GM19043 (cell line): ENCODE data around the gene ZNF490.
"Not testable (repeated sequence)": the region's sequence is repeated elsewhere in the genome, so short reads cannot be mapped to it uniquely, and the experiment has no call there.

Source experiments
- ATAC-seq: cut with Tn5 transposase; IDR thresholded peaks from one replicate; pipeline ENCODE4 v1.9.1; 2021; ENCODE audit warnings: low read depth; ENCODE audit not compliant: unreplicated experiment

The ZNF490 gene

DNA sequence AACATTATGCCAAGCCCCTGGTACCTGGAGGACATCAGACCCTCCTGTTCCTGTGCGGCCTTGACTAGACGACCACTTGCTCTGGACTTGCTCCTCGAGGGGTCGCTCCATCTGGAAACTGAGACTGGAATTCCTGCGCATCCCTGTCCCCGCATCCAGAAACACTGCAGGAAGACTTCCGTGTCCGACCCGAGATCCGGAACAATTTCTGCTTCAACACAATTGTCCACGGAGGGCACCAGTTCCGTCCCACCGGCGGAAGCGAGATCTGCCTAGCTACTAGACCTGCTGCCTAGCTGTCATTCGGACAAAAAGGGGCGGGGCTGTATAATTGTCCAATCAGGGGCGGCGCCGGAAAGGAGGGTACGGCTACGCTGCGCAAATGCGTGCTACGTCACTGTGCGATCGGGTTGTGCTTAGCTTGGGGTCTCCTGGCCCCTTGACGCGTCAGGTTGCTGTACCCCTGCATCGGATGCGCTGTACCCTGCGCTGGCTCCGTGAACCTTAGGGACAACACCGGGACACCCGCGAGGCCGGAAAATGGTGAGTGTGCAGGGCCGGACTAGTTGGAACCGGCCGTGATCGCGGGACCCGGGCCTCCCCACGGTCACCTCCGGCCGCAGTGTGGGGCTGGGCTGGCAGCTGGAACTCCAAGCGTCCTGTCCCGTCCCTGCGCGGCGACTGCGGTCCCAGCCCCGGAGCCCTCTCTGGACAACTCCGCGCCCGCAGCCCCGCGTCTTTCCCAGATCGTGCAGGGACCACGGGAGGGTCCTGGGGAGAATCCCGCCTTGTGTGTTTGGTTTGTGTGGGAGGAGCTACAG is at the start of gene ZNF490, which contains the start of gene ZNF791:
Gene ZNF490 (minus strand): TSS at position 274 of the 821 bp plus-strand sequence. CDS start 133 bp downstream, at position 141.
Gene ZNF791 (plus strand): TSS at position 381 of the 821 bp plus-strand sequence. CDS start 160 bp downstream, at position 541.
- peak; percentile 67 for ATAC-seq

DNA sequence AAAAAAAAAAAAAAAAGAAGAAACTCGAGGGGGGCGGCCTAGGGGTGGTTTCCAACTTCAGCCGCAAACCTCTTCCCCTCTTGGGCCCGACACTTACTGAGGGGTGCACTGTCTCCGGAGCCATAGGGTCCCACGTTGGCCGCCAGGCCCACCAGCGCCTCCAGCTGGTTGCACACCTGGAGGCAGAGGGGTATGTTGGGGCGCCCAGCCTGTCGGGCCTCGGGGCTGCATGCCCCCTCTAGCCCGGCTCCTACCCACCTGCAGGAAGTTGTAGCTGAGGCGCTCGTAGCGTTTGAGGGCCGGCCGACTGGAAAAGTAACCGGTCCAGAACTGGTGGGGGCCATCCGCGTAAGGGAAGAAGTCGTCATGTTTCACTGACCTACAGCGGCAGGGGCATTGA is 47.4 kb upstream of the ZNF490 start:
- no peak for ATAC-seq

DNA sequence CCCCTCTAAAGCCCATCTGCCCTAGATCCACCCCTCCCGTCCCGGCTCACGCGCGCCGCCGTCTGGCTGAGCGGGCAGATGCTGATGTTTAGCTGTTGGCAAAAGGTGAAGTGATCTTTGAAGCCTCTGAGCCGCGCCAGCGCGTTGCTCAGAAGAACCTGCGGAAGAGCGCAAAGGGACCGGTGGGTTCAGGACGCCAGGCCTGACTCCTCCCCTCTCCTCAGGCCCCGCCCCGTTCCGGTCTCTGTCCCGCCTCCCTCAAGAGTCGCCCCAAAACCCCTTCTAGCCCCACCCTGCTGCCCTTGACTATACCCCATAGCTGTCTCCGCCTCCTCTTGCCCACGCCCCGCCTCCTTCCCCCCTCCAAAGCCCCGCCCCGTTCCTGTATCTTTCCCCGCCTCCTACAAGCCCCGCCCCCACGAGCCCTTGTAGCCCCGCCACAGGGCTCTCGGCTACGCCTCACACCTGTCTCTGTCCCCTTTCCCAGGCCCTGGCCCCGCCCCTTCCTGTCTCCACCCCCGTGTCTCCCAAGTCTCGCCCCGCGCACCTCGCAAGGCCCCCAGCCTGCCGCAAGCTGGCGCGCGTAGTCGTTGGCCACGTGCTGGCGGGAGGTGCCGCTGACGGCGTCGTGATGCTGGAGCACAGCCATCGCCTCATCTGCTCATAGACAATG is 46.4 kb upstream of the ZNF490 start:
- no peak for ATAC-seq

DNA sequence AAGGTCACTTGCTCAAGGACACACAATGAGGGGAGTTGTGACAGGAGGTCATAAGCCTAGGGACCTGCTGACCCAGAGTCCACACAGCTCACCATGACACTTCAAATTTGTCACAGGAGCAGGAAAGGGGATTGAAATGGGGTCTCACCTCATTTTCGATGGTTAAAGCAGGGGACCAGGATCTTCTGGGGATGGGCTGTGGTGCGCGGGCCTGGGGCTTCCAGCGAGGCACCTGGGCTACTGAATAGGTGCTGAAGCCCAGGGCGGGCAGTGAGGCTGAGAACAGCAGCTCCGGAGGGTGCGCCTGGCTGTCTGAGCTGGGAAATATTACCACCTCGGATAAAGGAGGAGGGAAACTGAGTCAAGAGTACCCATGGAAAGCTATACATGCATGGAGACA is 44.9 kb upstream of the ZNF490 start:
- ATAC-seq = no peak

DNA sequence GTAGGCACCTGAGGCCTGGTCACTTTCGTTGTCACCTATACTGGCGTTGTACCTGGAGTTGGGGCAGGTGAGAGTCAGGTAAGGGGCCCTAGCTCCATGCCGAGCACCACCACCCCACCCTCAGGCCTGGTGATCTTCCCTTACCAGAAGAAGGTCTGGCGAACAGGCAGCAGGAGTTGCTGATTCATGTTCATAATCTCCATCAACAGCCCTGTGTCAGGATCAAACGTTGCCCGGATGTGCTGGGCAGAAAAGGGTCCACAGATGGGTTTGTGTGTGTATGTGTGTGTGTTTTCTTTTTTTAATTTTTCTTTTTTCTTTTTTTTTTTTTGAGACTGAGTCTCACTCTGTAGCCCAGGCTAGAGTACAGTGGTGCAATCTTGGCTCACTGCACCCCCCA is 41.6 kb upstream of the ZNF490 start:
- no peak for ATAC-seq

DNA sequence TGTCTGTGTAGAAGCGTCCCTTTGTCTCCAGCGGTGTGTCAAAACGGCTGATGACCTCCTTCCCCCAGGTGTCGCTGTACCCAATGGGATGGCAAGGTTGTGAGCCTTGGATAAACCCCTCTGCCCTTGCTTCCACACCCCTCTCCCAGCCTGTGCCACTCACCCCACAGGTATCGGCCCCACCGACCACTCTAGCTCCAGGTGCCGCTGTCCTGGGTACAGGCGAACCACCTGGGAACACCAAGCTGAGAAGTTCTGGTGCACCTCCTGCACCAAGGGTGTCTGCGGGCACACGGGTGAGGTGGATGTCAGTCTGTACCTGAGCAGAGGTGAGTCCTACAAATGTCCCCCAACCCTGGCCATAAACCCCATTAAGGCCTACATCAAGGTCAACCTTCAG is 39.3 kb upstream of the ZNF490 start:
- no peak for ATAC-seq

DNA sequence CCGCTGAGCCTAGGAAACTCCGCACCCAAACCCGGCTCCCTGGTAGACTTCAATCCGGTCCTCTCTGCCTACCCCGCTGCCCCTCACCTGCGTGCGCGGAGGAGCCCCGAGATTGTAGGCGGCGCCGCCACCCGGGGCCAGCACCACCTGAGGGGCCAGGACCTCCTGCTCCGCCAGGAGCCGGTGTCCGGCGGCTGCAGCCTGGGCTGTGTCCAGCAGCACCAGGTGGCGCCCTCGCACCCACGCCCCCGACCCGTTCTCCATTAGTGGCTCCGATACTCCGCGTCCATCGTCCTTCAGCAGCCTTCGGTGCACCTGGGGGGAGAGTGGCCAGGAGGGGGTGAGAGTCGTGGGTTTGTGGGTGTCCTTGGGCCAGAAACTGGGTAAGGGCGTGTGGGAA is 37.5 kb upstream of the ZNF490 start:
- ATAC-seq = no peak

DNA sequence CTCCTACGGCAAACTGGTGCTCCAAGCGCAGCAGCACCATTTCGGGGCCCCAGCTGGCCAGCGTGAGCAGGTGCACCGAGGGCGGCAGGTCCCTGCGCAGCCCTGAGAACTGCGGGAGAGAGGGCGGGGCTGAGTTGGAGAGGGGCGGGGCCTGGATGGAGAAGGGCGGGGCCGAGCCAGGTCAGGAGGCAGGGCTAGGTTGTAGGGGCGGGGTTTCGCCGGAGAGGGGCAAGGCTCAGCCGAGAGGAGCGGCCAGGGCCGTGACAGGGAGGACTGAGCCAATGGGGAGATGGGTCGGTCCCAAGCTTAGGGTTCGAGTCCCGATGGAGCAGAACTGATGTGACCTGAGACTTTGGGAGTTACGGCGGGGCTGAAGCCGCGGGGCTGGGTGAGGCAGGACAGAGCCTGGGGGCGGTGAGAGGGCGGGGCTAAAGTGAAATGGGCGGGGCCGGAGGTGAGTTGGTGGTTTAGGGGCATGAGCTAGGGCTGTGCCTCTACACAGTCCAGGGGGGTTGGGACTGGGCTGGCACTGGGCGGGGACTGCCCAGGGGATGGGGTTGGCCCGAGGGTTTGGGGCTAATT is 37.0 kb upstream of the ZNF490 start:
- ATAC-seq = no peak

DNA sequence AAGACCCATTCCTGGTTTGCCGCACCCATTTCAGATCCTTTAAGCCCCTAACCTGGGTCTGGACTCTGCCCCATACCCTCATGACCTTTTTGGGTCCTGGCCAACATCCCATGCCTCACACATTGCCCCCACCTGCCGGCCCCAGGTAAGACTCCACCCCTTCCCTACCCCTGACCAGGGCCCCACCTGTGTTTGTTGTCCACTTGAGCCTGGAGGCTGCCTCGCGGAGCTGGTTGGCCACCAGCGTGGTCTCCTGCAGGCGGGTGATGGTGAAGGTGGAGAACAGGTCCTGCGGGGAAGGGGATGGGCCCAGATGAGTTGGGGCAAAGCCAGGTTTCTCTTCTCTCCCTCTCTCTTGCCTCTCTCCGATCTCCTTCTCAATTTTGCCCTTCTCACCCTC is 36.4 kb upstream of the ZNF490 start:
- no peak for ATAC-seq

DNA sequence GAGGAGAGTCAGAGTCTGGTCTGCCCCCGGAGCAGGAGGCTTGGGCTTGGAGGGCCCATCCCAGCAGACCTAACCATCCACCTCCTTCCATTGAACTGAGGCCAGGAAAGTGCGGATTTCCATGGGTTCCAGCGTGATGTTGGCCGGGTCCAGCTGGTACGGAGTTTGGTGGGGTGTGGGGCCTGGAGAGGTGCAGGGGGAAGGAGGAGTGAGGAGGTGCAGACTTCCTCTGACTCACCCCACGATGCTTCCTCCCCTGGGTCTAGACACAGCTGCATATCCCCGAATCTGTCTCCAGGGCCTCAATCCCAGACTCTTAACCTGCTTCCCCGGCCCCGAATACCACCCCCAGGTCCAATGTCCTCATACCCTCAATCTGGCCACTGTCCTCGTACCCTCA is 35.9 kb upstream of the ZNF490 start:
- ATAC-seq = no peak

DNA sequence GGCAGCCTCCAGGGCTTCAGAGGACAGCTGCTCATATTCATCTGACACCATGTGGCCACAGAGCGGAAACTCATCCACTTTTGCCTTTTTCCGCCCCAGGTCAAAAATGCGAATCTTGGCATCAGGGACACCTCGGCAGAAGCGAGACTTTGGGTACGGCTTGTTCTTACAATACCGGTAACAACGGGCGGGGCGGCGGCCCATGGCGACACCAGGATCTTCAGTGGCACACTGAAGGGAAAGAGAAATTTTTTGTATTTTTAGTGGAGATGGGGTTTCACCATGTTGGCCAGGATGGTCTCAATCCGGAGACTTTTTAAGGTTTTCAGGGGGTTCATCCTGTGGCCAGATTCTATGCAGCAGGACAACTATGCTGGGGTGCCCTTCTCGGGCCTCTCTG is 33.1 kb upstream of the ZNF490 start:
- not testable (repeated sequence) for ATAC-seq

DNA sequence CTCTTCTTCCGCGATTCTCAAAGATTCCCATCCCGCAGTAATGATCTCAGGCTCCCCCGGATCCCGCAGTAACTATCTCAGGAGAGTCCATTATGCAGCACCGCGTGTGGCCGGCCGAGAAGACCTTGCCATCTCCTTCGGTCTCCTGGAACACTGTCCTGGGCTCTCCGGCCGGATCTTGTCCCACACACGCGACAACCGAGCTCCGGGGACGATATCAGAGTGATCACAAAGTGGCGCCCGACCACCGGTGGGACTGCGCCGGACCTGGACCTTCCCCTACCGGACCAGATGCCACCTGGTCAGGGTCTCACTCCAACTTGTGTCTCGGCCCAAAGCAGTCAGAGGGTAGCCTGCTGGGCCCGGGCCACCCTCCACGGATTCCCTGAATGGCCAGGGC is 31.9 kb upstream of the ZNF490 start:
- ATAC-seq = no peak

DNA sequence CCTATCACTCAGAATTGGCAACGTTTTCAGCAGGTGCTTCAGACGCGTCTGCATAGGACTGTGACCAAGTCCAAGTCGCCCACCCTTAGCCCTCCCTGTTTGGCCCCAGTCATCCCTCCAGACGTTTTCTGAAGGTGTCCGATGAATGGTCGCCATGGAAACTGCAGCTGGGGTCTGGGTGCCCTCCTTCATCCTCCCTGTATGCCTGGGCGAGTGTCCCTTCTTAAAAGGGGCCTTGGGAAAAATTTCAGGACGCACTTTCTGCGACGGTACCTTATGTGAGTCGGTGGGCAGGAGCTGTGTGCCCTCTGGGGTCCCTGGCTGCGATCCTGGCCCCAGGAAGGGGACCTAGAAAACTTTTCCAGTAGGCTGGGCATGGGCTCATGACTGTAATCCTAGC is 30.8 kb upstream of the ZNF490 start:
- no peak for ATAC-seq

DNA sequence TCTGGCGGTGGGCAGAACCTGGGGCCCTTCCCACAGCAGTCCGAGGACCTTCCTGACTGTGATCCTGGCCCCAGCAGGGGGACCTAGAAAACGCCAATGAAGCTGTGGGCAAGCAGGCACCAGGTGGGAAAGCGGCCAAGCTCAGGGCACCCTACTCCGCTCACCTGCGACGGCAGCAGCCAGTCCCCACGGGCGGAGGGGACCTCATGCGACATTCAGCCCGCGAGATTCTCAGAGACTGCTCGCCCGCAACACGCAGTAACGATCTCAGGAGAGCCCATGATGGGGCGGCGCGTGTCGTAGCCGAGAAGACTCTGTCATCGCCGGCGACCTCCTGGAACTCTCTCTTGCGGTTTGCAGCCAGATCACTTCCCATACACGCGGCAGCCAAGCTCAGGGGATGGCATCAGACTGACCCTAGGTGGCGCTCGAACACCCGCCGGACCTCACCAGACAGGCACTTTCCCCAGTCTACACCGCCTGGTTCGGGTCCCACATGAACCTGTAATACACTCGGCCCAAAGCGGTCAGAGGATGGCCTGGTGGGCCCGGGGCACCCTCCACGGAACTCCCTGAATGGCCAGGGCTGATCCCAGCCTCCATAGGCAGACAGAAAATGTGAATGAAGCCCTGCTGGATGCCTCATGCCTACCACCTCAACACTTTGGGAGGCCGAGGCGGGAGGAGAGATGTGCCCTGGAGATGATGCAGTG is 29.4 kb upstream of the ZNF490 start:
- ATAC-seq = no peak

DNA sequence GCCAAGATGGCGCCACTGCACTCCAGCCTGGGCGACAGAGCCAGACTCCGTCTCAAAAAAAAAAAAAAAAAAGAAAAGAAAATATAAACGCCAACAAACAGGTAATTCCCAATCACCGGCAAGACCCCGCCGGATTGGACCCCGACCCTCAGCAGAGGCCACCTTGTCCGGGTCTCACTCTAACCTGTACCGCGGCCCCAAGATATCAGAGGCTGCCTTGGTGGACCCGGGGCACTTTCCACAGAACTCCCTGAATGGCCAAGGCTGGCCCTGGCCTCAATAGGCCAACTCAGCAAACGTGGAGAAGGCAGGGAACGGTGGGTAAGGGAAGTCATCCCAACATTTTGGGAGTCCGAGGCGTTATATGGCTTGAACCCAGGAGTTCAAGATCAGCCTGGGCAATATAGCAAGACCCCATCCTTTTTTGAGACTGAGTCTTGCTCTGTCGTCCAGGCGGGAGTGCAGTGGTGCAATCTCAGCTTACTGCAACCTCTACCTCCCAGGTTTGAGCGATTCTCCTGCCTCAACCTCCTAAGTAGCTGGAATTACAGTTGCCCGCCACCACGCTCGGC is 28.1 kb upstream of the ZNF490 start:
- ATAC-seq = no peak

DNA sequence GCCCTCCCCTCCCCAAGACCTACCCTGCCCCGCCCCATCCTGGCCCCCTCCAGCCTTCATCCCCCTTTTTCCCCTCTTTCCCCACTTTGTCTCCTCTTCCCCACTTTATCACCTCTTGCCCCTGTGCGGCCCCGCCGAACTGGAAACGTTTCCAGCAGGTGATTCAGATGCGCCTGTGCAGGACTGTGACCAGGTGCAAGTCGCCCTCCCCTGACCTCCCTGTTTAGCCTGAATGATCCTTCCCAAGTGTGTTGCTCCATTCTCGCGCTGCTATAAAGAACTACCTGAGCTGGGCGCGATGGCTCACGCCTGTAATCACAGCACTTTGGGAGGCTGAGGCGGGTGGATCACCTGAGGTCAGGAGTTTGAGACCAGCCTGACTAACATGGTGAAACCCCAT is 26.0 kb upstream of the ZNF490 start:
- no peak for ATAC-seq

DNA sequence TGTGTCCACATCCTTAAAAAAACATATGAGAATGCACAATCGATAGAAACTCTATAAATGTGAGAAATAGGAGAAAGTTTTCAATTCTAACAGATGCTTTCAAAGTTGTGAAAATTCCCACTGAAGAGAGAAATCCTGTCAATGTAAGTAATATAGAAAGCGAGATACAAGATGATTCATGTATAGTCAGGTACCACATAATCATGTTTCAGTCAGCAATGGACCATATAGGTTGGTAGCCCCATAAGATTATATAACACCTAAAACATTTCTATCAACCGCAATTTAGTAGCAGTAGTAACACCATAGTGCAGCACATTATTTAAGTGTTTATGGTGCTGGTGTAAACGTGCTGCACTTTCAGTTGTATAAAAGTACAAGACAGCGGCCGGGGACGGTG is 18.6 kb upstream of the ZNF490 start:
- no peak for ATAC-seq

DNA sequence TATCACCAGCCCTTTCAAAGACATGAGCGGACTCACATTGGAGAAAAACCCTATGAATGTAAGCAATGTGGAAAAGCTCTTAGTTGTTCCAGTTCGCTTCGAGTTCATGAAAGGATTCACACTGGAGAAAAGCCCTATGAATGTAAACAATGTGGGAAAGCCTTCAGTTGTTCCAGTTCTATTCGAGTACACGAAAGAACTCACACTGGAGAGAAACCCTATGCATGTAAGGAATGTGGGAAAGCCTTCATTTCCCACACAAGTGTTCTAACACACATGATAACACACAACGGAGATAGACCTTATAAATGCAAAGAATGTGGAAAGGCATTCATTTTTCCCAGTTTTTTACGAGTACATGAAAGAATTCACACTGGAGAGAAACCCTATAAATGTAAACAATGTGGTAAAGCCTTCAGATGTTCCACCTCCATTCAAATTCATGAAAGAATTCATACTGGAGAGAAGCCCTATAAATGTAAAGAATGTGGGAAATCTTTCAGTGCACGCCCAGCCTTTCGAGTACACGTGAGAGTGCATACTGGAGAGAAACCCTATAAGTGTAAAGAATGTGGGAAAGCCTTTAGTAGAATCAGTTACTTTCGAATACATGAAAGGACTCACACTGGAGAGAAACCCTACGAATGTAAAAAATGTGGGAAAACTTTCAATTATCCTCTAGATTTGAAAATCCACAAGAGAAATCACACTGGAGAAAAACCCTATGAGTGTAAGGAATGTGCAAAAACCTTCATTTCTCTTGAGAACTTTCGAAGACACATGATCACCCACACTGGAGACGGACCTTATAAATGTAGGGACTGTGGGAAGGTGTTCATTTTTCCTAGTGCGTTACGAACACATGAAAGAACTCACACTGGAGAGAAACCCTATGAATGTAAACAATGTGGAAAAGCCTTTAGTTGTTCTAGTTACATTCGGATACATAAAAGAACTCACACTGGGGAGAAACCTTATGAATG is 17.7 kb upstream of the ZNF490 start:
- ATAC-seq = no peak

DNA sequence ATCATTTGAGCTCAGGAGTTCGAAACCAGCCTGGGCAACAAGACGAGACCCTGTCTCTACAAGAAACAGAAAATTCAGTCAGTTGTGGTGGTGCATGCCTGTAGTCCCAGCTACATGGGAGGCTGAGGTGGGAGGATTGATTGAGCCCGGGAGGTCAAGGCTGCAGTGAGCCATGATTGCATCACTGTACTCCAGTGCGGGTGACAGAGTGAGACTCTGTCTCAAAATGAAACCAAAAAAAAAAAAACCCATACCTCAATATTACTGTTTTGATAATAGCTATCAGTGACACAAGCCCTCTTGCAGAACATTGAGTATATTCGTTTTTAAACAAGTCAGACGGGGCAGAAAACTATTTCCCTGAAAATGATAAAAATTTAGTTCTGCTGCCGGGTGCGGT is 16.3 kb upstream of the ZNF490 start:
- no peak for ATAC-seq
